Suprapubic skin (tissue), 4 donors: Measurements from ENCODE around the gene CBLB. TPM values are rescaled to one million over a fixed set of nuclear protein-coding genes. Genes with fewer than 3 reads are reported as not detected.

Experiments used
- DNase-seq, 2 donors: peaks; one replicate each; pipeline ENCODE4 v3.0.0-alpha.2; 2019; ENCODE audit warnings: low spot score in 2 of 2
- H3K27ac ChIP-seq: fragments of 200-600 bp; sonication (generic); one replicate; pipeline ENCODE4 v1.5.1; 2019
- H3K27me3 ChIP-seq: fragments of 200-600 bp; sonication (generic); one replicate; pipeline ENCODE4 v1.5.1; 2019
- H3K36me3 ChIP-seq: fragments of 200-600 bp; sonication (generic); one replicate; pipeline ENCODE4 v1.5.1; 2019
- H3K4me1 ChIP-seq: fragments of 200-600 bp; sonication (generic); one replicate; pipeline ENCODE4 v1.5.1; 2019
- H3K4me3 ChIP-seq: fragments of 200-600 bp; sonication (generic); one replicate; pipeline ENCODE4 v1.5.1; 2019; ENCODE audit warnings: mild to moderate bottlenecking
- H3K9me3 ChIP-seq: fragments of 200-600 bp; sonication (generic); one replicate; pipeline ENCODE4 v1.5.1; 2019
- EP300 ChIP-seq: sonication (generic); formaldehyde crosslinking; IDR thresholded peaks from one replicate; pipeline ENCODE4 v1.6.1; 2017; ENCODE audit warnings: antibody characterized with exemption
- POLR2A ChIP-seq, 2 donors: fragments of 450-650 bp; IDR thresholded peaks; one replicate each; pipeline ENCODE4 v1.6.1; 2017; ENCODE audit warnings: antibody characterized with exemption in 2 of 2, mild to moderate bottlenecking in 2 of 2, moderate library complexity in 2 of 2
- POLR2AphosphoS5 ChIP-seq, 3 donors: sonication (generic); formaldehyde crosslinking; IDR thresholded peaks; one replicate each; pipeline ENCODE4 v1.6.1; 2017; ENCODE audit warnings: antibody characterized with exemption in 3 of 3
- WGBS: methylation state at CpG from one replicate; pipeline ENCODE4 v1.1.5; 2018; 5-methylcytosine and 5-hydroxymethylcytosine counted together
- total RNA-seq, 4 donors: library from RNA; depleted of rRNA; stranded (reverse); fragments of >200 nt; gene quantifications; one replicate each; pipeline ENCODE4 v1.1.0, GENCODE V29; 2016
- TF ChIP-seq, protein P1 (sequence below), 2 donors: fragments of 200-600 bp in 1 of 2; fragments of 450-650 bp in 1 of 2; sonication (generic) in 1 of 2; IDR thresholded peaks; one replicate each; pipeline ENCODE4 v1.5.1; 2016 to 2019; ENCODE audit warnings: antibody characterized with exemption in 2 of 2, mild to moderate bottlenecking in 1 of 2, moderate library complexity in 1 of 2

The CBLB gene
- total RNA-seq, 4 donors from 2014 or later, result 16.8 to 43.8 (median 25.2) TPM

GRCh38 chr3:105679951-105680350 is 188.9 kb downstream of the CBLB start:
- 89% methylated on average over 2 of the region's 2 CpGs for WGBS
- no peak overlapping the region for H3K27ac ChIP-seq
- TF ChIP-seq EP300 (no peak), POLR2A (IDR thresholded peaks at IDR 0.05) (no peak), POLR2AphosphoS5 (IDR thresholded peaks at IDR 0.05) (no peak)
- TF ChIP-seq, protein P1, sequence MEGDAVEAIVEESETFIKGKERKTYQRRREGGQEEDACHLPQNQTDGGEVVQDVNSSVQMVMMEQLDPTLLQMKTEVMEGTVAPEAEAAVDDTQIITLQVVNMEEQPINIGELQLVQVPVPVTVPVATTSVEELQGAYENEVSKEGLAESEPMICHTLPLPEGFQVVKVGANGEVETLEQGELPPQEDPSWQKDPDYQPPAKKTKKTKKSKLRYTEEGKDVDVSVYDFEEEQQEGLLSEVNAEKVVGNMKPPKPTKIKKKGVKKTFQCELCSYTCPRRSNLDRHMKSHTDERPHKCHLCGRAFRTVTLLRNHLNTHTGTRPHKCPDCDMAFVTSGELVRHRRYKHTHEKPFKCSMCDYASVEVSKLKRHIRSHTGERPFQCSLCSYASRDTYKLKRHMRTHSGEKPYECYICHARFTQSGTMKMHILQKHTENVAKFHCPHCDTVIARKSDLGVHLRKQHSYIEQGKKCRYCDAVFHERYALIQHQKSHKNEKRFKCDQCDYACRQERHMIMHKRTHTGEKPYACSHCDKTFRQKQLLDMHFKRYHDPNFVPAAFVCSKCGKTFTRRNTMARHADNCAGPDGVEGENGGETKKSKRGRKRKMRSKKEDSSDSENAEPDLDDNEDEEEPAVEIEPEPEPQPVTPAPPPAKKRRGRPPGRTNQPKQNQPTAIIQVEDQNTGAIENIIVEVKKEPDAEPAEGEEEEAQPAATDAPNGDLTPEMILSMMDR (IDR thresholded peaks at IDR 0.05), result no peak

DNA sequence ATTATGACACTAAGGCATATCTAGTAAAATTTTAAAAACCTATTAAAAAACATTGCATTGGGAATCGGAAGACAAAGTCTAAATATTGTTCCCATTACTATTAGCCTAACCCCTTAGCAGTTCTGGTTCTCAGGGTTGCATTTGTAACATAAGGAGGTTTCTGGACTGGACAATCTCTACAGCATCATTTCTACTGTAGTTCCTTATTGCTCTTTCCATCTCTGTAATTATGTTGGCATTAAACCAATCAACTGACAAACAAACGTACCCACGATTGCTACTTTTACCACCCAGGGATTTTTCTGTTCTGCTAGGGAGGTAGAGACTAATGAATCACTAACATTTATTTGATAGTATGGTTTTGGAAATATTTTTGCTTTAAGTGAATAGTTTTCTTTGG is 190.8 kb downstream of the CBLB start:
- WGBS, result 86% methylated on average over 3 of the region's 3 CpGs
- Histone ChIP-seq H3K36me3 (peaks cover 56% of the 10 kb centered on the region), H3K4me1 (no peaks in the 10 kb centered on the region), H3K9me3 (no peaks in the 10 kb centered on the region), H3K4me3 (no peak overlapping the region), H3K27ac (no peak overlapping the region), H3K27me3 (no peaks in the 10 kb centered on the region)
- DNase-seq, result no peak
- TF ChIP-seq POLR2A (IDR thresholded peaks at IDR 0.05) (no peak), EP300 (no peak), POLR2AphosphoS5 (IDR thresholded peaks at IDR 0.05) (no peak)
- TF ChIP-seq, protein P1 (IDR thresholded peaks at IDR 0.05), result no peak

More at GRCh38 chr3:105679951-105680350, 188.9 kb downstream of the CBLB start:
- H3K4me3 ChIP-seq, result no peak overlapping the region
- H3K4me1 ChIP-seq, result no peaks in the 10 kb centered on the region
- DNase-seq, result no peak
- no peaks in the 10 kb centered on the region for H3K27me3 ChIP-seq
- H3K36me3 ChIP-seq, result peaks cover 54% of the 10 kb centered on the region
- H3K9me3 ChIP-seq, result no peaks in the 10 kb centered on the region

GRCh38 chr3:105676621-105677300 is 192.1 kb downstream of the CBLB start:
- Histone ChIP-seq H3K9me3 (no peaks in the 10 kb centered on the region), H3K27me3 (no peaks in the 10 kb centered on the region), H3K27ac (no peak overlapping the region), H3K4me3 (no peak overlapping the region), H3K36me3 (peaks cover 50% of the 10 kb centered on the region), H3K4me1 (no peaks in the 10 kb centered on the region)
- TF ChIP-seq POLR2AphosphoS5 (IDR thresholded peaks at IDR 0.05) (no peak), POLR2A (IDR thresholded peaks at IDR 0.05) (no peak), EP300 (no peak)
- TF ChIP-seq, protein P1 (IDR thresholded peaks at IDR 0.05), result no peak
- WGBS, result 90% methylated on average over 5 of the region's 5 CpGs
- DNase-seq, result no peak

- Histone ChIP-seq H3K36me3 (peaks cover 46% of the 10 kb centered on the region), H3K4me3 (no peak overlapping the region), H3K4me1 (no peaks in the 10 kb centered on the region), H3K27ac (no peak overlapping the region), H3K27me3 (no peaks in the 10 kb centered on the region), H3K9me3 (no peaks in the 10 kb centered on the region)
- no peak for DNase-seq
- TF ChIP-seq, protein P1 (IDR thresholded peaks at IDR 0.05), result no peak
- TF ChIP-seq POLR2AphosphoS5 (IDR thresholded peaks at IDR 0.05) (no peak), EP300 (no peak), POLR2A (IDR thresholded peaks at IDR 0.05) (no peak)
These were observed 194.3 kb downstream of the CBLB start for GRCh38 chr3:105674437-105675065.

DNA sequence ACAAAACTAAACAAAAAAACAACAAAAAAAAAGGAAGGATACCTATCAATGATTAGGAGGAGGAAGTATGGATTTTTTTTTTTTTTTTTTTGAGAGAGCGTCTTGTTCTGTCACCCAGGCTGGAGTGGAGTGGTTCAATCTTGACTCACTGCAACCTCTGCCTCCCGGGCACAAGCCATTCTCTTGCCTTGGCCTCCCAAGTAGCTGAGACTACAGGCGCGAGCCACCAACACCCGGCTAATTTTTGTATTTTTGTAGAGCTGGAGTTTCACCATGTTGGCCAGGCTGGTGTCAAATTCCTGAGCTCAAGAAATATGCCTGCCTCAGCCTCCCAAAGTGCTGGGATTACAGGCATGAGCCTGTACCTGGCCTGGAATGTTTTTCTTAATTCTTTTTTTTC is 195.8 kb downstream of the CBLB start:
- TF ChIP-seq POLR2A (IDR thresholded peaks at IDR 0.05) (no peak), EP300 (no peak), POLR2AphosphoS5 (IDR thresholded peaks at IDR 0.05) (no peak)
- TF ChIP-seq, protein P1 (IDR thresholded peaks at IDR 0.05), result no peak
- Histone ChIP-seq H3K9me3 (no peaks in the 10 kb centered on the region), H3K36me3 (peaks cover 49% of the 10 kb centered on the region), H3K27me3 (no peaks in the 10 kb centered on the region), H3K4me1 (no peaks in the 10 kb centered on the region), H3K4me3 (no peak overlapping the region), H3K27ac (no peak overlapping the region)
- DNase-seq, result no peak
- WGBS, result 92% methylated on average over 5 of the region's 5 CpGs
